T-cell (primary cell): ENCODE results near the gene DDX59. TPM values are rescaled to one million over a fixed set of nuclear protein-coding genes. Genes with fewer than 3 reads are reported as not detected.

ENCODE experiments used
- ATAC-seq, 4 experiments: fragments of 200-7000 bp in 3 of 4; fragments of 150-1000 bp in 1 of 4; cut with Tn5 transposase; replicated peaks in 1 of 4; 1 replicate in 3 of 4; 2 replicates in 1 of 4; pipeline ENCODE4 v1.10.0; 2021; ENCODE audit warnings: moderate library complexity in 3 of 4, mild to moderate bottlenecking in 2 of 4, moderate number of reproducible peaks in 1 of 4
- CTCF ChIA-PET, 2 donors: fragments of 300-600 bp; sonication (Branson Sonifier 250); formaldehyde crosslinking; loops; one replicate each; lab custom pipeline; 2022; ENCODE audit warnings: antibody characterized with exemption in 2 of 2; lab: Charles Lee
- POLR2A ChIA-PET, 2 donors: fragments of 300-600 bp; sonication (Branson Sonifier 250); formaldehyde crosslinking; loops; one replicate each; lab custom pipeline; 2022; ENCODE audit warnings: antibody characterized with exemption in 2 of 2; lab: Charles Lee
- DNase-seq, 35 experiments: peaks; one replicate each; pipeline versions ENCODE4 v3.0.0 to v3.0.0-alpha.2; 2013 to 2023
- H3K27ac ChIP-seq: one replicate; pipeline ENCODE4 v1.5.1; 2013; ENCODE audit warnings: low read length
- H3K27me3 ChIP-seq, 2 experiments: replicated peaks in 1 of 2; 1 replicate in 1 of 2; 2 replicates in 1 of 2; pipeline versions ENCODE4 v1.6.1 to v1.7.0; 2013; ENCODE audit warnings: low read length in 1 of 2, mixed read lengths in 1 of 2; ENCODE audit not compliant: control insufficient read depth in 2 of 2, insufficient read depth in 2 of 2; ENCODE audit errors: extremely low read depth in 1 of 2
- H3K36me3 ChIP-seq, 2 donors: 1 replicate in 1 of 2; 2 replicates in 1 of 2; pipeline versions ENCODE4 v1.6.1 to v1.7.0; 2013; ENCODE audit warnings: low read length in 1 of 2; ENCODE audit not compliant: control insufficient read depth in 2 of 2, insufficient read depth in 1 of 2; ENCODE audit errors: extremely low read depth in 1 of 2
- H3K4me1 ChIP-seq, 2 experiments: 1 replicate in 1 of 2; 2 replicates in 1 of 2; pipeline versions ENCODE4 v1.6.1 to v1.7.0; 2013; ENCODE audit warnings: low read length in 2 of 2, mixed read lengths in 1 of 2; ENCODE audit not compliant: insufficient read depth in 2 of 2, control insufficient read depth in 1 of 2; ENCODE audit errors: extremely low read depth in 1 of 2
- H3K4me3 ChIP-seq, 2 donors: 1 replicate in 1 of 2; 2 replicates in 1 of 2; pipeline versions ENCODE4 v1.5.1 to v1.7.0; 2013; ENCODE audit warnings: mild to moderate bottlenecking in 2 of 2, low read length in 1 of 2, moderate library complexity in 1 of 2; ENCODE audit not compliant: control insufficient read depth in 1 of 2; ENCODE audit errors: extremely low read depth in 1 of 2
- H3K9me3 ChIP-seq: 2 replicates; pipeline ENCODE4 v1.7.0; 2013
- H3K27ac Mint-ChIP-seq, 2 donors: one replicate each; pipeline ENCODE4 v1.8.0; 2020 to 2021; ENCODE audit warnings: mild to moderate bottlenecking in 2 of 2, mixed read lengths in 2 of 2
- H3K27me3 Mint-ChIP-seq, 2 donors: one replicate each; pipeline ENCODE4 v1.8.0; 2021 to 2022; ENCODE audit warnings: mixed read lengths in 2 of 2
- H3K36me3 Mint-ChIP-seq: one replicate; pipeline ENCODE4 v1.8.0; 2021; ENCODE audit warnings: mixed read lengths
- H3K4me1 Mint-ChIP-seq, 3 donors: one replicate each; pipeline ENCODE4 v1.8.0; 2020 to 2022; ENCODE audit warnings: mixed read lengths in 3 of 3, mild to moderate bottlenecking in 1 of 3
- H3K4me3 Mint-ChIP-seq, 3 donors: one replicate each; pipeline ENCODE4 v1.8.0; 2020 to 2022; ENCODE audit warnings: mild to moderate bottlenecking in 3 of 3, mixed read lengths in 3 of 3, moderate library complexity in 3 of 3
- H3K9me3 Mint-ChIP-seq, 3 donors: one replicate each; pipeline ENCODE4 v1.8.0; 2020 to 2022; ENCODE audit warnings: mixed read lengths in 3 of 3
- WGBS: methylation state at CpG from one replicate; pipeline ENCODE4 v1.1.5; 2013; ENCODE audit warnings: missing lambda C conversion rate; ENCODE audit not compliant: insufficient coverage; 5-methylcytosine and 5-hydroxymethylcytosine counted together
- total RNA-seq, 35 experiments: library from RNA in 6 of 35; stranded (reverse) in 6 of 35; fragments of 120-200 nt in 1 of 35; gene quantifications; one replicate each; pipeline versions ENCODE4 v1.2.1 to v1.2.4 and lab custom pipeline; 2013 to 2026

Gene DDX59
- total RNA-seq, 5 donors from 2014 or later (not counting 1 experiment from before 2014, with no cell fraction given) = 19.2 to 38.7 (median 31.7) TPM

DNA sequence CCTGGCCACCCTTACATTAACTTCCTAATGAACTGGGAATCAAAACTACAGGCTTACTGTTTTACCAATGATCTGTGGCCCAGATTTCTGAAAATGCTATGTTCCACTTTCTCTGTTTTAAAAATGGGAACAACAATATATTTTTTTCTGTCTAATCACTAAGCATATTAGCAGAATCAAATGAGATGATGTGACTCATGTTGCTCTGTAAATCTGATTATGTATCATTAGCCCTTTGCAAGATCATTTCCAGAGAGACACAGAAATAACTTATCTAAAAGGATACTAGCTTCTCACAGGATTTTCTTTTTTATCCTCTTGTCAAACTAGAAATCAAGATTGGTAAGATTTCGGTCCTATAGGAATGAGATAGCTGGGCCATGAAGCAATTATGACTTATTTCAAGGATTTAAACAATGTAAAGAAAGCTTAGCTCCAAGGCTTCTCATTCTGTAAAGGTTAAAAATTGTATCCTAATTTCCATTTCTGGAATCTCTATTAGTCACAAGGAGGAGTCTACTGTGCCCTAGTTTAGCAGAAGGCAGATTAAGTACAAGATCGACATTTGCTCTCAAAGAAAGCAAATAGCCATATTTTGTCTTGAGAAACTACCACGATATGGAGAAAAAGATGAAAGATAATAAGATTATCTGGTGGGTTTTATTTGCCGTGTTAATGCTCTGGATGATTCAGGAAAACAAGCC is 36.6 kb upstream of the DDX59 start:
- ChIA-PET CTCF (no interaction called here), POLR2A (no interaction called here)
- H3K9me3 Mint-ChIP-seq = no peaks in the 10 kb centered on the region
- H3K27me3 Mint-ChIP-seq = peaks cover 0 to 3% of the 10 kb centered on the region in 2 donors
- Histone ChIP-seq H3K27me3 (no peaks in the 10 kb centered on the region), H3K4me1 (no peaks in the 10 kb centered on the region), H3K9me3 (no peaks in the 10 kb centered on the region), H3K36me3 (no peaks in the 10 kb centered on the region), H3K27ac (no peak overlapping the region), H3K4me3 (no peak overlapping the region)
- no peak overlapping the region for H3K27ac Mint-ChIP-seq
- no CpG with 5 or more reads among the region's 4 CpGs for WGBS
- no peak overlapping the region for H3K4me3 Mint-ChIP-seq
- DNase-seq = no peak
- no peaks in the 10 kb centered on the region for H3K36me3 Mint-ChIP-seq
- H3K4me1 Mint-ChIP-seq = no peaks in the 10 kb centered on the region
- ATAC-seq = no peak

DNA sequence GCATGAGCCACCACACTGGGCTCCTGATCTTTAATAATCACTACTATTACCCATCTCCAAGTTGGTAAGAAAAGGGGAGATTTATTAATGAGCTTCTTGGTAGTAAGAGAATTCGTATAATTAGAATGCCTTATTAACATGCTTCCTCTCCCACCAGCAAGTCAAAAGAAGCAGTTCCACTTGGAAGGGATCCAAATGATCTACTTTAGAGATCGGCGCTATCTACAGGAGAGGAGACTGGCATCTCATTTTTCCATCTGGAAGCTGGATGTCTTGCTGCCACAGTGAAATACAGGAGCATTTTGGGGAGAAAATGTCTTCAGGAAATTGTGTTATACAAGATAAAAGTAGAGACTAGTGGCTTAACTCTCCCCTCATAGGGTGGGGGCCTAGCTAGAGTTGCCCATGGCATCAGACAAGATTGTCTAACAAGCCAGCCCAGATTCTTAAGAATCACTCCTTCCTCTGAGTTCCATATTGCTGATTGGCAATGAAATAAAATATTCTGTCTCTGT is 35.3 kb upstream of the DDX59 start:
- ChIA-PET CTCF (no interaction called here), POLR2A (no interaction called here)
- no peak overlapping the region for H3K27ac ChIP-seq
- H3K27me3 Mint-ChIP-seq = peaks cover 0 to 3% of the 10 kb centered on the region in 2 donors
- no peaks in the 10 kb centered on the region for H3K9me3 ChIP-seq
- no peak overlapping the region for H3K4me3 Mint-ChIP-seq
- no peak for DNase-seq
- H3K4me1 Mint-ChIP-seq = peaks cover 0 to under 1% (median 0%) of the 10 kb centered on the region in 3 donors
- H3K4me1 ChIP-seq = no peaks in the 10 kb centered on the region
- H3K36me3 ChIP-seq = no peaks in the 10 kb centered on the region
- 100% methylated on average over 1 of the region's 3 CpGs for WGBS
- H3K27me3 ChIP-seq = no peaks in the 10 kb centered on the region
- H3K9me3 Mint-ChIP-seq = no peaks in the 10 kb centered on the region
- H3K36me3 Mint-ChIP-seq = no peaks in the 10 kb centered on the region
- ATAC-seq = no peak
- H3K27ac Mint-ChIP-seq = no peak overlapping the region
- no peak overlapping the region for H3K4me3 ChIP-seq

- ChIA-PET POLR2A (no interaction called here), CTCF (no interaction called here)
- WGBS = 54% methylated on average over 1 of the region's 1 CpG
- no peaks in the 10 kb centered on the region for H3K36me3 Mint-ChIP-seq
- Histone ChIP-seq H3K27ac (no peak overlapping the region), H3K27me3 (no peaks in the 10 kb centered on the region), H3K36me3 (no peaks in the 10 kb centered on the region), H3K4me3 (no peak overlapping the region), H3K9me3 (no peaks in the 10 kb centered on the region), H3K4me1 (no peaks in the 10 kb centered on the region)
- DNase-seq (no peak), ATAC-seq (peak in 1 of 4 experiments; percentile 64)
- H3K9me3 Mint-ChIP-seq = no peaks in the 10 kb centered on the region
- H3K4me3 Mint-ChIP-seq = no peak overlapping the region
- peaks cover 10% of the 10 kb centered on the region in 2 donors for H3K27me3 Mint-ChIP-seq
- no peak overlapping the region for H3K27ac Mint-ChIP-seq
- H3K4me1 Mint-ChIP-seq = peaks cover 0 to 1% (median 0%) of the 10 kb centered on the region in 3 donors
Observed at GRCh38 chr1:200699871-200700270, 30.2 kb upstream of the DDX59 start.

- Histone ChIP-seq H3K4me1 (no peaks in the 10 kb centered on the region), H3K4me3 (no peak overlapping the region), H3K27me3 (peaks cover 0 to 2% of the 10 kb centered on the region in 2 experiments), H3K27ac (no peak overlapping the region), H3K36me3 (no peaks in the 10 kb centered on the region), H3K9me3 (no peaks in the 10 kb centered on the region)
- no peaks in the 10 kb centered on the region for H3K4me1 Mint-ChIP-seq
- H3K9me3 Mint-ChIP-seq = no peaks in the 10 kb centered on the region
- no peaks in the 10 kb centered on the region for H3K36me3 Mint-ChIP-seq
- DNase-seq (no peak), ATAC-seq (no peak)
- ChIA-PET CTCF (no interaction called here), POLR2A (interaction anchor here in 1 of 2 donors (0.9 kb wide), 1 partner anchor 70 kb away, joined by 3 read pairs; no protein-coding TSS in a partner anchor)
- no peak overlapping the region for H3K4me3 Mint-ChIP-seq
- H3K27ac Mint-ChIP-seq = no peak overlapping the region
- 67% methylated on average over 1 of the region's 3 CpGs for WGBS
- H3K27me3 Mint-ChIP-seq = peaks cover 6 to 10% of the 10 kb centered on the region in 2 donors
Observed at GRCh38 chr1:200694738-200695137, 25.0 kb upstream of the DDX59 start.

DNA sequence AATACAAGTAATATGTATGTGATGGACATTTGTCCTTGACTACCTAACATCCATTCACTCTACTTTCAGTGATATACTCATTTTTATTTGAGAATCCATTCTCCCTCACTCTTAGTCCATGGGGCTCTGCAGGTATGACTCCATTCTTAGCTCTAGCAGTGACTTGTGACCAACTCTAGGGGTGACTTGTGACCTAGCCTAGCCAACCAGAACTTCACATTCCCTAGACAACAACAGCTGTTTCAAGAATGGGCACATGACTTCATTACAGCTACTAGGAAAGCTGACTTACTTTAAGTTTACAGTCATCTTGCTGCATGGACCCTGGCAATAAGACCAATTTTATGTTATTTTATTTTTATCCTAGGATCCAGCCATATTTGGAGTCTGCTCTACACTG is 23.6 kb upstream of the DDX59 start:
- H3K9me3 ChIP-seq = no peaks in the 10 kb centered on the region
- no peak overlapping the region for H3K27ac Mint-ChIP-seq
- H3K4me3 Mint-ChIP-seq = no peak overlapping the region
- no peak for ATAC-seq
- peaks cover 0 to 2% of the 10 kb centered on the region in 2 experiments for H3K27me3 ChIP-seq
- H3K9me3 Mint-ChIP-seq = no peaks in the 10 kb centered on the region
- peaks cover 6 to 9% of the 10 kb centered on the region in 2 donors for H3K27me3 Mint-ChIP-seq
- no peaks in the 10 kb centered on the region for H3K36me3 Mint-ChIP-seq
- H3K4me1 Mint-ChIP-seq = no peaks in the 10 kb centered on the region
- ChIA-PET CTCF (interaction anchor here in 1 of 2 donors (0.7 kb wide), 1 partner anchor 59 kb away, joined by 3 read pairs; no protein-coding TSS in a partner anchor), POLR2A (interaction anchor here in 1 of 2 donors (0.7 kb wide), 1 partner anchor 148 kb away, joined by 3 read pairs; no protein-coding TSS in a partner anchor)
- no peak for DNase-seq
- H3K36me3 ChIP-seq = no peaks in the 10 kb centered on the region
- H3K27ac ChIP-seq = no peak overlapping the region
- H3K4me3 ChIP-seq = no peak overlapping the region
- H3K4me1 ChIP-seq = no peaks in the 10 kb centered on the region

GRCh38 chr1:200692316-200692715 is 22.6 kb upstream of the DDX59 start:
- H3K27ac ChIP-seq = no peak overlapping the region
- H3K36me3 ChIP-seq = no peaks in the 10 kb centered on the region
- ChIA-PET POLR2A (no interaction called here), CTCF (interaction anchor here in 1 of 2 donors (0.6 kb wide), 1 partner anchor 16 kb away, joined by 3 read pairs; no protein-coding TSS in a partner anchor)
- Mint-ChIP-seq H3K27me3 (peaks cover 9 to 13% of the 10 kb centered on the region in 2 donors), H3K4me3 (no peak overlapping the region), H3K27ac (no peak overlapping the region), H3K36me3 (no peaks in the 10 kb centered on the region), H3K9me3 (no peaks in the 10 kb centered on the region), H3K4me1 (no peaks in the 10 kb centered on the region)
- WGBS = no CpG with 5 or more reads among the region's 1 CpG
- DNase-seq (no peak), ATAC-seq (no peak)
- no peaks in the 10 kb centered on the region for H3K4me1 ChIP-seq
- H3K9me3 ChIP-seq = no peaks in the 10 kb centered on the region
- no peak overlapping the region for H3K4me3 ChIP-seq
- peaks cover 0 to 2% of the 10 kb centered on the region in 2 experiments for H3K27me3 ChIP-seq
